Activated naive CD8-positive, alpha-beta T cell treated with anti-CD3 and anti-CD28 coated beads for 36 hours (primary cell): ENCODE data around the gene TBC1D24. TPM values are rescaled to one million over a fixed set of nuclear protein-coding genes. Genes with fewer than 3 reads are reported as not detected.

Experiments
- DNase-seq: peaks from one replicate; pipeline ENCODE4 v3.0.0; 2021
- H3K27ac Mint-ChIP-seq: one replicate; pipeline ENCODE4 v1.8.0; 2022; ENCODE audit warnings: mild to moderate bottlenecking, moderate library complexity, mixed read lengths
- H3K27me3 Mint-ChIP-seq: one replicate; pipeline ENCODE4 v1.8.0; 2022; ENCODE audit warnings: mild to moderate bottlenecking, mixed read lengths
- H3K36me3 Mint-ChIP-seq: one replicate; pipeline ENCODE4 v1.8.0; 2021; ENCODE audit warnings: mild to moderate bottlenecking, mixed read lengths
- H3K4me1 Mint-ChIP-seq: one replicate; pipeline ENCODE4 v1.8.0; 2021; ENCODE audit warnings: mixed read lengths
- H3K4me3 Mint-ChIP-seq: one replicate; pipeline ENCODE4 v1.8.0; 2022; ENCODE audit warnings: mild to moderate bottlenecking, moderate library complexity, mixed read lengths
- H3K9me3 Mint-ChIP-seq: one replicate; pipeline ENCODE4 v1.8.0; 2022; ENCODE audit warnings: mixed read lengths
- total RNA-seq, 2 experiments: library from RNA; stranded (reverse); gene quantifications; one replicate each; pipeline ENCODE4 v1.2.3, GENCODE V29; 2021

The TBC1D24 gene
- total RNA-seq, 2 experiments from 2014 or later, result 21.1 to 23.0 TPM

DNA sequence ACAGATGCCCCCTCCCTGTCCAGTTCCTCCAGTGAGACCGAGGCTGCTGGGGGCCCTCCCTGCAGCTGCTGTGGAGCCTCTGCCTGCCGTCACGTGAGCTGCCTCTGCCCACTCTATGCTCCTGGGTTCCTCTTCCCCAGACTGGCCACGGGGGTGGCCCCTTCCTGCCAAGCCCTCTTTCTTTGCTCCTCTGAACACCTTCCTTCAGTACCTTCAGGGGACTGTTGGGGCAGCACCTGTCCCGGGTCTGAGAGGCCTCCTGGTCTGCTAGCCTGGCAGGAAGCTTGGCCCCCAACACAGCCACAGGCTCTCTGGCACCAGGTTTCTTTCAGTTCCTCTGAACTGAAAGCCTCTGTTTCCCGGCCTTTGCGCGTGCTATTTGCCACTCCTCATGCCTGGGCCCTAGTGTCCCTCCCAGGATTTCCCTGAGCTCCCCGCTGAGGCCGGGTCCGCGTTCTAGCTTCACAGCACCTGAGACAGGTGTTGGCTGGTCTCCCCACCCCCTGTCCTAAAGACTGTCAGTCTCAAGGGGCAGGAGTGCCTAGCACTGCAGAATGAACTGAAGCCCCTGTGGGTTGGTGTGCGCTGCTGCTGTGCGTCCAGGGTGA lies 32.2 kb downstream of the TBC1D24 start:
- Mint-ChIP-seq H3K27me3 (no peaks in the 10 kb centered on the region), H3K4me1 (peaks cover 5% of the 10 kb centered on the region), H3K27ac (peak overlapping the region; percentile 45), H3K9me3 (no peaks in the 10 kb centered on the region), H3K36me3 (no peaks in the 10 kb centered on the region), H3K4me3 (no peak overlapping the region)
- no peak for DNase-seq

DNA sequence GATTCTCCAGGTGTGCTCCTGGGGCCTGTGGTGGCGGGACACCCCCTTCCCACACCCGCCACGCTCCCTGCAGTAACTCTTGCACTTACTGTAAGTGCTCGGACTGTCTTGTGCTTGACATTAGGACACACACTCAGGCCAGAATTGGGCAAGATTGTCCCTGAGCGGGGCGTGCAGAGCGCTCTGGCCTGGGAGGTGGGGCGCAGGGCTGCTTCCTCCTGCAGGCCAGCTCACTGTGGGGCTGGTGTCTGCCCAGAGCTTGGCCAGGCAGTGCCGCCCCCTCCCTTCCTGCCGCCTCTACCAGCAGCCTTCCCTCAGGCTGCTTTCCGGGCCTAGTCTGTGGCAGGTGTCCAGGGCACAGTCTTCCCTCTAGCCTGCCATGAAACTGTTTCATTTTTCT lies 32.7 kb downstream of the TBC1D24 start:
- Mint-ChIP-seq H3K27ac (no peak overlapping the region), H3K4me3 (no peak overlapping the region), H3K9me3 (no peaks in the 10 kb centered on the region), H3K36me3 (no peaks in the 10 kb centered on the region), H3K4me1 (peaks cover 10% of the 10 kb centered on the region), H3K27me3 (no peaks in the 10 kb centered on the region)
- no peak for DNase-seq

DNA sequence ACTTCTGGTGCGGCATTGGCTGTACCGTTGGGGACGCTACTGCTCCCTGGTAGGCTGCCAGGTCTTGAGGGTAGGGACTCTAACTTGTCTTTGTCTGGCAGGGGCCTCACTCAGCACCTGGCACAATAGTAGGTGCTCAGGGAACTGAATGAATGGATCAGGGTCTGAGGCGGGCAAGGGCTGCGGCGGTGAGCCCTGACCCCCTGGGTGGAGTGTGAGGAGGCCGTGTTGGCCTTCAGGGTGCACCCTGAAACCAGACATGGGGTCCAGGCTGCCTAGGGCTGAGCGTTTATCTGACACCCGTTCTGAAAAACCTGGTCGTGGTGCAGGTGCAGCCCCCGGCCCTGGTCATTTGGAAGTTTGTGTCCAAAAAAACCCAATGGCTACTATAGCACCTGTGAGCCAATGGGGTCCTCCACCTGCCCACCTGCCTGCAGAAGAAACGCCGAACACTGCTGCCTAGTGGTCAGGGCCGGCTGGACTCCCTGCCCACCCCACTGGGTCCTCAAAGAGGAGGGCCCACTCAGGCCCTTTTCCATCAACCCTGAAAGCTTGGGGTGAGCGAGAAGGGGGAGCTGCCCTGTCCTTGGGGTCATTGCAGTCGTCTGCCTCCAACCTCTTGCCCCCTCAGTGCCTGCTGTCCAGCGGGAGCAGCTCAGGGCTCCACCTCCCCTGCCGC lies 33.9 kb downstream of the TBC1D24 start:
- no peak for DNase-seq
- H3K4me3 Mint-ChIP-seq, result no peak overlapping the region
- H3K36me3 Mint-ChIP-seq, result no peaks in the 10 kb centered on the region
- no peaks in the 10 kb centered on the region for H3K27me3 Mint-ChIP-seq
- H3K4me1 Mint-ChIP-seq, result peaks cover 18% of the 10 kb centered on the region
- no peak overlapping the region for H3K27ac Mint-ChIP-seq
- no peaks in the 10 kb centered on the region for H3K9me3 Mint-ChIP-seq

DNA sequence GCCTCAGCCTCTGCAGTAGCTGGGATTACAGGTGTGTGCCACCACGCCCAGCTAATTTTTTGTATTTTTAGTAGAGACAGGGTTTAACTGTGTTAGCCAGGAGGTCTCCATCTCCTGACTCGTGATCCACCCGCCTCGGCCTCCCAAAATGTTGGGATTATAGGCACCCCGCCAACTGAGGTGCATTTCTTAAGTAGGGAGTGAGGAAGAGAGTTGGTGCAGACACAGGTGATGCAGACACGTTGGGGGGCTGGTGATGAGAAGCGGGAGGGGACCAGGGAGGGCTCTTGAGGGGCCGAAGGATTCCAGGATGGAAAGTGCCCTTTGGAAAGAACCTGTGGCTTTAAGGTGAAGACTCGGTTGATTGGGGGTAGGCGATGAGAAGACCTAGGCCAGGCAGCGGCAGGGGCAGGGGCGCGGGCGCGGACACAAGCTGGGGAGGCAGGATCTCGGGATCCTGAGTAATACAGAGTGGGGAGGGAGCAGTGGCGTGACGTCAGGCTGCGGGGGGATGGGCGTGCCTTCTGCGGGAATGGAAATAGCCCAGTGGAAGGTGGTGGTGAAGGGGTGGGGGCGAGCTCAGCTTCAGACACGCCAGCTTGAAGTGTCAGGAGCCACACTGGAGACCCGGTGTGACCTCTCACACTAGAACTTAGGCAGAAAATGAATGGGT lies 36.3 kb downstream of the TBC1D24 start:
- Mint-ChIP-seq H3K9me3 (no peaks in the 10 kb centered on the region), H3K27ac (no peak overlapping the region), H3K4me1 (peaks cover 30% of the 10 kb centered on the region), H3K4me3 (no peak overlapping the region), H3K27me3 (no peaks in the 10 kb centered on the region), H3K36me3 (peaks cover 14% of the 10 kb centered on the region)
- DNase-seq, result no peak

DNA sequence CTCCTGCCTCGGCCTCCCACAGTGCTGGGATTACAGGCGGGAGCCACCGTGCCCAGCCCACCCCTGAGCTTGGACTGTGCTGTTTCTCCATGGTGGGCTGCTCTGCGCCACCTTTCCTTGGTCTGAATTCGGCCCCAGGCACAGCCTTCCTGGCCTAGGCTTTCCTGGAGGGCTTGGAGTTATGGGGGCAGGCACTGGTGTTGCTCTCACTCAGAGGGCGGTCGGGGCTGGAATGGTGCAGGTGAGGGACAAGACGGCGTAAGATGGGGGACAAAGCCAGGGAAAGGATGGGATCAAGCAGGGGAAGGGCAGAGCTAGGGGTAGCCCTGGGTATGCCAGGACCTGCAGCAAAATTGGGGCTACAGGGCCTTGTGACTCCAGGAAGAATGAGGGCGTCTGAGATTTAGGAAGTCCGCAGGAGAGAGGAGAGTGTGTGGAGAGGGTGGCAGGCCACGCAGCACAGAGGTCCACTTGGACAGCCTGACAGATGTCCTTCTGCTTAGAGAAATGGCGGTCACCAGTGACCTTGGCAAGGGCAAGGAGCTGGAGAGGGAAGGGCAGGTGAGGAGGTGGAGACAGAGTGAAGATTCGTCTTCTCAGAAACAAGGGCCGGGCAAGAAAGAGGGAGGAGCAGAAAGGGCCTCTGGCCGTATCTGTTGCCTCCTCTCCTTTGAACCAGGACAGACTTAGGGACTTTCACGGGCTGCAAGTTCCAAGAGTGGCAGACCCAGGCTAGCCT lies 37.2 kb downstream of the TBC1D24 start:
- Mint-ChIP-seq H3K4me3 (peak overlapping the region; percentile 29), H3K36me3 (peaks cover 21% of the 10 kb centered on the region), H3K9me3 (no peaks in the 10 kb centered on the region), H3K27me3 (no peaks in the 10 kb centered on the region), H3K27ac (peak overlapping the region; percentile 88), H3K4me1 (peaks cover 39% of the 10 kb centered on the region)
- no peak for DNase-seq

DNA sequence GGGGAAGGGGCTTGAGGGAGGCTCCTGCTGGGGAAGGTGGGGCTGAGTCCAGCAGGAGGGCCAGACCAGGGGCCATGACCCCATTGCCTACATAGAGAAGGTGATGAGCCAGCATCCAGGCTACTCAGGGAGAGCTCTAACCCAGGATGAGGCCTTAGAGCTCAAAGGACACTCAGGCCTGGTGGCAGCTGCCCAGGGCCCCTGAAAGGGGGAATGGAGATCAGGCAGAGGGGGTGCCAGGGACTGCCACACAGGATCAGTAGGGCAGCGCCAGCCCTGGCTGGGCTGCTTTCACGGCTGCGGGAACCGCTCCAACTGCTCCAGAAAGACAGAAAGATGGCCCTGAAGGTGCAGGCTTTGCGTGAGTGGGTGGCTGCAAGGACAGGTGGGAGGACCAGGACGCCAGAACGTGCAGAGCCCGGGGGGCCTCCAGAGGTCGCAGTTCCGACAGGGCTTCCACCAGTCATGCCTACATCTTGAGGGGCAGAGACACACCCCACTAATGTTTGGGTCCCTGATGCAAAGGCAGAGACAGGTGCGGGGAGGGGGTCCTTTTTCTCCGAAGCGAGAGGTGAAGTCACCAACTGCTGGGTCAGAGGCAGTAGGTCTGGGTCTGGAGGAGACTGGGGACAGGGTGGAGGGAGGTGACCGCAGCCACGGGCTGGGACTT lies 37.9 kb downstream of the TBC1D24 start:
- Mint-ChIP-seq H3K36me3 (peaks cover 21% of the 10 kb centered on the region), H3K4me3 (peak overlapping the region; percentile 73), H3K4me1 (peaks cover 44% of the 10 kb centered on the region), H3K27me3 (no peaks in the 10 kb centered on the region), H3K9me3 (no peaks in the 10 kb centered on the region), H3K27ac (peak overlapping the region; percentile 88)
- peak; percentile 39 for DNase-seq

DNA sequence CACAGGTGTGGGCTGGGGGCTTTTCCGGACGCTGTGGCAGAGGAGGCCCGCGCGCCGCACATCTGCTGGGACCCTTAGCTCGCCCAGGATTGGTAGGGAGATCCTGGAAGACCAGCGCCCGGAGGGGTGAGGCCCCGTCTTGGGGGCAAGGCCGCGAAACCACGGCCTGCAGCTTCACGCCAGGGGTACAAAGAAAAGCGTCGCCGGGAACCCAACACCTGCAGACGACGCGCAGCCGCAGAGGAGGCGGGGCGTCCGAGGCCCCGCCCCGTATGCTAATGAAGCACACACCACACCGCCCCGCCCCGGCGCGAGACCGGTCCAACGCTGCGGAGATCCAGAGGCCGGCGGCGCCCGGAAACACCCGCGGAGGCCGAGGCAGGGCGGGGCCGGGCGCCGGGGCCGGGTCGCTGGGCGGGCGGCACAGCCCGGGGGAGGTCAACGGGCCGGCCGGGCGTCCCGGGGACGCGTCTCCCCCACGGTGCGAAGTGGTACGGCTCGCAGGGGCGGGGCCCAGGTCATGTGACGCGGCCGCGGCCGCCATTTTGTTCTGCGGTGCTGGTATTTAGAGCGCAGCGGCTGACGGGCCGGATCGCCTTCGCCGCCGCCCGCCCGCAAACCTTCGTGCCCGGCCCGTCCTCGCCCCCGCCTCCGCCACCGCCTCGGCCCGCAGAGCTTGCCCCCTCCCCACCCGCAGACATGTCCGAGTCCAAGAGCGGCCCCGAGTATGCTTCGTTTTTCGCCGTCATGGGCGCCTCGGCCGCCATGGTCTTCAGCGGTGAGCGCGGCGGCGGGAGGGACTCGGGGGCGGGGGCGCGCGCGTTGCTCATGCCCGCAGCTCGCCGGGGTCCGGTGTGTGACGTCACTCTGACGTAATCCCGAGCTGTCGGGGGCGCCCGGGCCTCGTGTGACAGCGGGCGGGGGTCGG lies 38.7 kb downstream of the TBC1D24 start, which contains the start of gene ATP6V0C:
TSS of gene ATP6V0C (plus strand) at position 548 of the 928 bp plus-strand sequence. CDS start at position 700, 152 bp downstream.
- no peaks in the 10 kb centered on the region for H3K9me3 Mint-ChIP-seq
- DNase-seq, result peak; percentile 93
- H3K27ac Mint-ChIP-seq, result peak within 1 kb of the TSS; percentile 93
- no peaks in the 10 kb centered on the region for H3K27me3 Mint-ChIP-seq
- H3K4me1 Mint-ChIP-seq, result peaks cover 46% of the 10 kb centered on the region
- H3K4me3 Mint-ChIP-seq, result peak within 1 kb of the TSS; percentile 96
- H3K36me3 Mint-ChIP-seq, result peaks cover 21% of the 10 kb centered on the region

DNA sequence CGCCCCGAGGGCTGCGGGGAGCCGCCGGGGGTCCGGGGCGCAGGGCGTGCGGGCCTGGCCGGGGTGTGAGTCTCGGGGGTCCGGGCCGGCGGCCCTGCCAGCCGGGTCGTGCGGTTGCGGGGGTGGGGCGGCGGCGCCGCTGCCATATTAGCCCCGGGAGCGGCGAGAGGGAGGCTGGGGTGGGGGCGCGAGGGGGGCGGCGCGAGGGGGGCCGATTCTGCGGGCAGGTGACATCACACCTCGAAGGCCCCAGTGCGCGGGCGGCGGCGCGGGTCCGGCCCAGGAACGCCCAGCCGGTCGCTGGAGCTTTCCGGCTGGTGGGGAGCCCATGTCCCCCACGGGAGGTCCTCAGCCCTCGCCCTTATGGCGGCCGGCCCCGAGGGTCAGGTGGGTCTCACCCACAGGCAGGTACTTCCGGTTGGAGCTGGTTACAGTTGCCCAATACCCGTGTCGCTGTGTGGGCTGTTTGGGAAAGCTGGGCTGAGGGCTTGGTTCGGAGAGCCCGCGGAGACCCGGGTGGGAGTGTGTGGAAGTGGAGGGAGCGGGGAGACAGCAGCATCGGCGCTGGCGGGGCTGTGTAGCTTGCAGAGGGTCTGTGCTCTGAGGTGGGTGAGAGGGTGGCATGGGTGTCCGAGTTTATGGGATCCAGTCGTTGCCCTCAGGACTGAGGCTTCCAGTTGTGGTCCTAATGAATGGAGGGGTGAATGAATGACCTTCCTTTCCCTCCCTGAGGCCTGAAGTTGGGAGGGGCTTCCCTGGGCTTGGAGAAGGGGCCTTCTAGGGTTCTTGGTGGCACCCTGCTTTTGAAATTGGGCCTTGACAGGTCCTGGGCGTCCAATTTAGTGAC lies 39.6 kb downstream of the TBC1D24 start:
- no peaks in the 10 kb centered on the region for H3K27me3 Mint-ChIP-seq
- peak; percentile 49 for DNase-seq
- peak overlapping the region; percentile 88 for H3K27ac Mint-ChIP-seq
- no peaks in the 10 kb centered on the region for H3K9me3 Mint-ChIP-seq
- H3K36me3 Mint-ChIP-seq, result peaks cover 21% of the 10 kb centered on the region
- peak overlapping the region; percentile 96 for H3K4me3 Mint-ChIP-seq
- H3K4me1 Mint-ChIP-seq, result peaks cover 50% of the 10 kb centered on the region

DNA sequence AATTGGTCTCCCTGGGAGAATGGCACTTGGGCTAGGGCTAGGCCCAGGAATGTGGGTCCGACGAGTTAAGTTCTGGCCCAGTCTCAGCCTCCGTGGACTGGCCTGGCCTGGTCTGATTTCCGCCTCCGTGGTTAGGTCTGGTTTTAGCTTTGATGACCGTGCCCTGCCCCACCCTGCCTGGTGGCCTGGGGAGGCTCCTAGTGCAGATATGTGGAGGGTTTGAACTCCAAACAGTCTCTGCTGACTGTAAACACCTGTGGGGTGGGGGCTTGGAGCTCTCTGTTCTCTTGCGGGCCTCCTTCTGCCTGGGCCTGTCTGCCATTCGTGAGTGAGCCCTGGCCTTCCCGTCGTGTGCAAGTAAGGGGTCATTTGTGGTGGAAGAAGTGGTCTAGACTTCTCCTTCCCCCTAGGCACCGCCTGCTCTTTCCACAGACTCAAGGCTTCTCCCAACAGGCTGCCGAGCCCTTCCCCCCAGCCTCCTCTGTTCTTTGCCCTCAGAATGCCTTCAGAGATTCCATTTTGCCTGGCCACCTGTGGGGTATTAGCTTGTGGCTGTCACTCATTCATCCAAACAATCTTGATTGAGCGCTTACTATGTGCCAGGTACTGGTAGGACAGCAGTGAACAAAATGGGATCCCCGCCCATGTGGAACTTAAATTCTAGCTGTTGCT lies 40.4 kb downstream of the TBC1D24 start:
- Mint-ChIP-seq H3K36me3 (peaks cover 24% of the 10 kb centered on the region), H3K27ac (peak overlapping the region; percentile 88), H3K4me1 (peaks cover 52% of the 10 kb centered on the region), H3K27me3 (no peaks in the 10 kb centered on the region), H3K4me3 (peak overlapping the region; percentile 96), H3K9me3 (no peaks in the 10 kb centered on the region)
- no peak for DNase-seq

DNA sequence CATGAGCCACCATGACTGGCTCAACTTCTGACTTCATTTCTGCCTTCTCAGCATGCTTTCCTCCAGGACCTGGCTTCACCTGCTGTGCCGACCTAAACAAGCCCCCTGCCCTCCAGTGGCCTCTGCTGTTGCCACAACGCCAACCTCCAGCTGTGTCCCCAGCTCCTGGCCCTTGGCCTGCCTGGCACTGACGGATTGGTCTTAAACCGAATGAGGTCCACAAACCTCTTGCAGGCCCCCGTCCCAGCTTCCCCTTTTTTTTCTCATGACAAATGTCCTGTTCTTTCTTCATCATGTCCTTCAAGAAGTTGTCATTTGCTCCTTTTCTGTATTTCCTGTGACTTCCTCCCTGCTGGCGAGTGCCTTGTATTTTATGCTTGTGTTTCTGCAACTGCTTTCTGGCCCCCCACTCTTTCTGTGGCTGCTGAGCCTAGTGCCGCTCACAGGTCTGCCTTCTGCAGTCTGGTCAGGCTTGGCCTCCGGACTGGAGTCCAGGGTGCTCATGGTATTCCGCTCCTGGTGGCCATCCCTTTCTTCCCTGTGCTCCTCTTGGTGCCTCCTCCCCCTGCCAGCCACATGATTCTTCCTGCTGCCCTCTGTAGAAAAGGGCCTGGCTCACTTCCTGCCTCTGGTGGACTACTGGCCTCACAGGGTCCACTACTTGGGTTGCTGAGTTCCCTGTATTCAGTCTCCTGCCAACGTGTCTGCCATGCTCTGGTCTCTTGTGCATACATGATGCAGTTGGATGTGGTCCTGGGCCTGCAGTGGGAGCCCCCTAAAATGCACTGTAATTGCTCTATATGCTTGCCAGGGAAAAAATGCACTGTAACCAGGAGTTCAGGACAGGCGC lies 41.7 kb downstream of the TBC1D24 start:
- H3K27ac Mint-ChIP-seq, result peak overlapping the region; percentile 88
- H3K4me3 Mint-ChIP-seq, result peak overlapping the region; percentile 96
- DNase-seq, result no peak
- H3K27me3 Mint-ChIP-seq, result no peaks in the 10 kb centered on the region
- peaks cover 32% of the 10 kb centered on the region for H3K36me3 Mint-ChIP-seq
- peaks cover 56% of the 10 kb centered on the region for H3K4me1 Mint-ChIP-seq
- no peaks in the 10 kb centered on the region for H3K9me3 Mint-ChIP-seq

DNA sequence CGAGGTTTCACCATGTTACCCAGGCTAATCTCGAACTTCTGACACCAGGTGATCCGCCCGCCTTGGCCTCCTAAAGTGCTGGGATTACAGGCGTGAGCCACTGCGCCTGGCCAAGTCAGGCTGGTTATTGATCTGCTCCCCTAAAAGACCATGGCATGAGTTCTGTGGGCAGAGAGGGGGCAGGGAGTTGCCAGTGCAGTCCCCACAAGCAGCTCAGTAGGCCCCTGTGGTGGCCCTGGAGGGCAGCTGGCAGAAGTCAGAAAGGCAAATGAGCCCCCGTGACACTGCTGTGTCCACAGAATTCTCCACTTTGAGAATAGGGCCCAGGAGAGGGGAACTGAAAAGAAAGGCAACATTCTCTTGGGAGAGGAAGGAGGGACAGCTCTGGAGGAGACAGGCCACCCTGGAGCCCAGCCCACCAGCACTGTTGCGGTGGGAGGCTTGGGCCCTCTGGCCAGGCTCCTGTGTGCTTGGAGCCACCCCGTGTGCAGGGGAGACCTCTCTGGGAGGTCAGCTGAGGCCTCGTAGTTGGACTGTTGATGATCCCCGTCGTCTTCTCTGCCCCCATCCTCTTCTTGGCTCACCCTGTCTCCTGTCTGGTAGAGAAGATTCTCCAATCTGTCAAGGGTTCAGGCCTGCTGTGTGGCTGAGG lies 43.2 kb downstream of the TBC1D24 start:
- H3K27me3 Mint-ChIP-seq, result no peaks in the 10 kb centered on the region
- DNase-seq, result no peak
- no peak overlapping the region for H3K4me3 Mint-ChIP-seq
- no peaks in the 10 kb centered on the region for H3K9me3 Mint-ChIP-seq
- peak overlapping the region; percentile 88 for H3K27ac Mint-ChIP-seq
- peaks cover 32% of the 10 kb centered on the region for H3K36me3 Mint-ChIP-seq
- peaks cover 45% of the 10 kb centered on the region for H3K4me1 Mint-ChIP-seq
